GM12864 (cell line): ENCODE results near the gene CBX7.

Source experiments
- DNase-seq: peaks from one replicate; pipeline ENCODE4 v3.0.0-alpha.2; 2011; ENCODE audit warnings: low read depth
- H3K4me3 ChIP-seq: 2 replicates; pipeline ENCODE4 v1.5.1; 2011; ENCODE audit warnings: mild to moderate bottlenecking, low read depth, low read length, control low read depth
- TF ChIP-seq, protein P1 (sequence below): IDR thresholded peaks from 2 replicates; pipeline ENCODE4 v1.5.1; 2011; ENCODE audit warnings: low read depth, mild to moderate bottlenecking, moderate library complexity, low read length, control low read depth, inconsistent platforms; ENCODE audit errors: missing control alignments

CBX7 gene

DNA sequence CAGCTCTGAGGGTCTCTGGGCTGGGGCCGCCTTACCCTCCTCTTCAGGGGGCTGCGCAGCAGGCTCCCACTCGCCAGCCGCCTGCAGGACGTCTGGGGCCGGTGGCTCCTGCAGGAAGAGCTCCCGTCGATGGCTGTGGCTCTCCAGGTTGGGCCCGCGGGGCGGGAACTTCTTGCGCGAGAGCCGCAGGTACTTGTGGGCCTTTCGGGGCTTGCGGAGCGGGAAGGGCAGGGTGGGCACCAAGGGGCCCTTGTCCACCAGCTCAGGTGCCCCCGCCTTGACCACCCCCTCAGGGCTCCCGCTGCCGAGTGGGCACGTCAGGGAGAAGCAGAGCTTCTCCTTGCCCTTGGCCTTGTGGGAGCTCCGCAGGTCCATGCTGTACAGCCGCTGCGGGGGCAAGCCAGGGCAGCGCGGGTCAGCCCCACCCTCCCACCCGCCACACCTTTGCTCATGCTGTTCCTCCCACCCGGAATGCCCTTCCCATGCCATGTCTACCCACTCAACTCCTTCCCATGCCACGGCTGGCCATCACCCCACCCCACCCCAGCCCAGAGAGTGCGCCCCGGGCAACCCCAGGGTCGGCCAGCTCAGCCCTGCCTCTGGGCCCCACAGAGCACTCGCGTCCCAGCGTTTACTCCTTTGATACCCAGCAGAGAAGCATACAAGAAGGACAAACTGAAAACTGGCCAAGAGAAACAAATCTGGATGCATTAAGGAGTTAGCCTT is 18.0 kb downstream of the CBX7 start:
- no peak overlapping the region for H3K4me3 ChIP-seq
- TF ChIP-seq, protein P1, sequence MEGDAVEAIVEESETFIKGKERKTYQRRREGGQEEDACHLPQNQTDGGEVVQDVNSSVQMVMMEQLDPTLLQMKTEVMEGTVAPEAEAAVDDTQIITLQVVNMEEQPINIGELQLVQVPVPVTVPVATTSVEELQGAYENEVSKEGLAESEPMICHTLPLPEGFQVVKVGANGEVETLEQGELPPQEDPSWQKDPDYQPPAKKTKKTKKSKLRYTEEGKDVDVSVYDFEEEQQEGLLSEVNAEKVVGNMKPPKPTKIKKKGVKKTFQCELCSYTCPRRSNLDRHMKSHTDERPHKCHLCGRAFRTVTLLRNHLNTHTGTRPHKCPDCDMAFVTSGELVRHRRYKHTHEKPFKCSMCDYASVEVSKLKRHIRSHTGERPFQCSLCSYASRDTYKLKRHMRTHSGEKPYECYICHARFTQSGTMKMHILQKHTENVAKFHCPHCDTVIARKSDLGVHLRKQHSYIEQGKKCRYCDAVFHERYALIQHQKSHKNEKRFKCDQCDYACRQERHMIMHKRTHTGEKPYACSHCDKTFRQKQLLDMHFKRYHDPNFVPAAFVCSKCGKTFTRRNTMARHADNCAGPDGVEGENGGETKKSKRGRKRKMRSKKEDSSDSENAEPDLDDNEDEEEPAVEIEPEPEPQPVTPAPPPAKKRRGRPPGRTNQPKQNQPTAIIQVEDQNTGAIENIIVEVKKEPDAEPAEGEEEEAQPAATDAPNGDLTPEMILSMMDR = no peak
- no peak for DNase-seq

DNA sequence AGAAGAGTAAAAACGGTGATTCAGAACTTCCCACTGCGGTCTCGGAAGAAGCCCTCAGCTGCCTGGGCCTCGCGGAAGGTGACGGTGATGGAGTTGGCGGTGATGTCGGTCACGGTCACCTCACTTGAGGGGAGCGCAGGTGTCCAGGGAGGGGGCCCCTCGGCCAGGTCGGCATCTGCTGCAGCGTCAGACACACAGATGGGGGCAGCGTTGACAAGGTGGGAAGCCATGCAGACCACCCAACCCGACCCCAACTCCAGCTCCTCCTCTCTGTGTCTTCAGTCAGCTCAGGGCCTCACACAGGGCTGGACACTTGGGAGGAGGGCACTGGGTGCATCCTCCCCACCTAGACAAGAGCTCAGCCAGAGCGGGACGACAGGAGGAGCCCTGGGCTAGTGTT is 18.6 kb downstream of the CBX7 start:
- TF ChIP-seq, protein P1 = no peak
- DNase-seq = no peak
- H3K4me3 ChIP-seq = no peak overlapping the region

DNA sequence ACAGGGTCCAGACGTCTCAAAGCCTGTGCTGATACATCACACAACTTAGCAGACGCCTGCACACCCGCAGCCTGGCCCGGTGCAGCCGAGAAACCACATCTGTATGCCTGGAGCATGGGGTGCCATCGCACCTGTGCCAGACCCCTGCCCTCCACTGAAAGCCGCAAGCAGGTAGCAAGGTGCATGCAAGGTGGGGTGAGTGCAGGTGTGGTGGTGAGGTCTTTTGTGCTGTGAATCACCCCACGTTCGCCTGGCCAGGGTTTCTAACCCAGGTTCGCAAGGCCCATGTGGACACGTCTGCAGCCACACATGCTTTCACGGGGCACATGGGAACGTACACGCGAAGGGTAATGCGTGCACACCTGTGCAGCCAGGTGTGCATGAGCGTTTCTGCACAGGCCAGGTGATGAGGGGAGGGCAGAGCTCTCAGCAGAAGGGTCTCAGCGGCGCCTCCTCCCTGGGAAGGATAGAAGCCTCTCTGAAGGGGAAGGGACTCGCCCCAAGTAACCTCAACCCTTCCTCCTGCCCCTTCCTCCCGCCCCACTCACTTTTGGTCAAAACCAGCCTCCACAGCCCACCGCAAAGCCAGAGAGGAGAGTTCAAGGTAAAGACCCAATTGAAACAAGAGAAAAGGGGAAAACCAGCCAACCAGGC is 19.5 kb downstream of the CBX7 start:
- H3K4me3 ChIP-seq = no peak overlapping the region
- TF ChIP-seq, protein P1 = no peak
- no peak for DNase-seq

DNA sequence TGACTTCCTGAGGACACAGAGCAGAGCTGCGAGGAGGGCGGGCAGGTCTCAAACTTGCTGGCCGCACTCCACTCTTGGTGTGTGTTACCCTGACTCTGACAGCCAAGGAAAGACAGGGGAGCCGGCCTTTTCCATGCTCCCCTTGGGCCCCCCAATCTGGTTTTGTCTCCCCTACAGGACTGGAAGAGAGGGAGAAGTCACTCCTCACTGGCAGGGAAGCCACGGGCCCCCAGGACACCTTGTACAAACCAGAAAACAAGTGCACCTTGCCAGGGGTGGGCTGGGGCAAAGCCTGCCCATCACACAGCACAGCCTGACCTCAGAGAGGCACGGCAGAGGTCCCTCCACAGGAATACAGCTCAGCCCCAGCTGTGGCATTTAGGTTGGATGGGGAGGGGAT is 20.2 kb downstream of the CBX7 start:
- DNase-seq = no peak
- TF ChIP-seq, protein P1 = no peak
- H3K4me3 ChIP-seq = no peak overlapping the region

DNA sequence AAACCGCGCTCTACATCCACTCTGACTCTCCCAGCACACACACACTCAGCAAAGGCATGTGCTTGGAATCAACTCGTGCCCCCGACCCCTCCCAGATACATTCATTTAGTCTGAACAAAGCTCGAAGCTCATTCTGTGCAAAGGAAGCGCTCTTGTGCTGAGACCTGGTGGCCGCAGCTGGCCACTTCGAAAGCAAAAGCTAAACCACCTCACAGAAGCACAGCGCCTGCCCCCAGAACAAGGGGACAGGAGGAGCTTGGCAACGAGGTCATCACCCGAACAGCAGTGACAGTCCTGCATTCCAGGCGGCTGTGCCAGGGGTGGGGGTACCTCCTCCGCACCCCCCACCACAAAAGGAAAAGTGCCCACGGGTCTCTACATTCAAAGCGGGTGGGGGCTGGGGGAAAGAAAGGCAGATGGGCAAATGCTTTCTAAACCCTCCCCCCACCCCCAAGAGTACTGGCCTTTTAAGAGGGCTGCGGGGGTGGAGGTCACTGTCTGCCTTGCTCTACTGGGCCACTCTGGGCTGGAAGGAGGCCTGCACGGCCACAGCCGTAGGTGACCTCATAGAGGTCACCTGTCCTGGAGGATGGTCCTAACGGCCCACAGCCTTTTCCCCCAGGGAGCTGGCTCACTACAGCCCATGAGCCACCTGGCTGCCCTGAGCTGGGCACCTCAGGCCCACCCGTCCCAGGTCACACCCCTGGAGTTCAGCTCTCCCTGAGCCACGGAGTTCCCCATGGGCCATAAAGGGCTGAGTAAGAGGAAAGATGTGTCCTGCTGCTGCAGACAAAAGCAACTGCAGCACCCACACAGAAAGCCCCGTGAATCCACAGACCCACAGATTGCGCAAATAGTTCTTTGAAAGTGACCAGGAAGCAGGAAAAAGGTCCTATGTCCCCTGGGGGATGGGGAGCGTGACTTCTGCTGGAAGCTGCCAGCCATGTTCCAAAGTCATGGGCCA is 21.3 kb downstream of the CBX7 start:
- TF ChIP-seq, protein P1 = no peak
- no peak overlapping the region for H3K4me3 ChIP-seq
- no peak for DNase-seq

DNA sequence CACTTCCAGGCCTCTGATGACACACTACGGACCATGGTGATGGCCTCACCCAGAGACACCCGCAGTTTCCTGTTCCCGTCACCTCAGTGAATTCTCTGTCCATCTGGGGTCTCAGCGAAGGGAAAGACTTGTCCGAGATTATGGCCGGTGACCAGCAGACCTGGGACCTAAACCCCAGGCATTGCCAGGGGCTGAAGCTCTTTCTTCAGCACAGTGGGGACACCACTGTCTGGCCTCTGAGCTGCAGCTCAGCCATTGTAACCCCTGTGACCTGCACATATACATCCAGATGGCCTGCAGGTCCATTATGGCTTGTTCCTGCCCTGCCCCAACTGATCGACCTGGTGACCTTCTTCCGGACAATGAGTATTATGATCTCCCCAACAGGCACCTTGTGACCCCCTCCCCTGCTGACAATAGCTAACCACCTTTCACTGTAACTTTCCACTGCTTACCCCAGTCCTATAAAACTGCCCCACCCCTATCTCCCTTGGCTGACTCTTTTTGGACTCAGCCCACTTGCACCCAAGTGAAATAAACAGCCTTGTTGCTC is 22.3 kb downstream of the CBX7 start:
- DNase-seq = no peak
- TF ChIP-seq, protein P1 = no peak
- no peak overlapping the region for H3K4me3 ChIP-seq
